HG02623 (cell line): ENCODE data around the gene UCMA.
"Not testable (repeated sequence)": the region's sequence is repeated elsewhere in the genome, so short reads cannot be mapped to it uniquely, and the experiment has no call there.

Experiments used
- ATAC-seq: cut with Tn5 transposase; IDR thresholded peaks from one replicate; pipeline ENCODE4 v1.9.1; 2021; ENCODE audit warnings: moderate library complexity; ENCODE audit not compliant: unreplicated experiment

UCMA gene

GRCh38 chr10:13234736-13235135 is 562 bp upstream of the UCMA start:
- not testable (repeated sequence) for ATAC-seq

GRCh38 chr10:13233358-13233757 is 816 bp downstream of the UCMA start:
- ATAC-seq: no peak

GRCh38 chr10:13231808-13232207 is 2.4 kb downstream of the UCMA start:
- ATAC-seq: no peak

GRCh38 chr10:13231190-13231589 is 3.0 kb downstream of the UCMA start:
- ATAC-seq: no peak

GRCh38 chr10:13227031-13227430 is 7.1 kb downstream of the UCMA start:
- ATAC-seq: no peak

GRCh38 chr10:13225601-13226000 is 8.6 kb downstream of the UCMA start:
- no peak for ATAC-seq

GRCh38 chr10:13224210-13224995 is 9.8 kb downstream of the UCMA start:
- ATAC-seq: no peak

- no peak for ATAC-seq
Observed at GRCh38 chr10:13223241-13223640, 10.9 kb downstream of the UCMA start.

GRCh38 chr10:13222566-13222965 is 11.6 kb downstream of the UCMA start:
- ATAC-seq: no peak

- ATAC-seq: no peak
Observed at GRCh38 chr10:13222151-13222550, 12.0 kb downstream of the UCMA start.

- no peak for ATAC-seq
Observed at GRCh38 chr10:13221572-13221971, 12.6 kb downstream of the UCMA start.

GRCh38 chr10:13219685-13220670 is 14.2 kb downstream of the UCMA start:
- ATAC-seq: no peak

- ATAC-seq: no peak
Observed at GRCh38 chr10:13218878-13219277, 15.3 kb downstream of the UCMA start.

- ATAC-seq: no peak
Observed at GRCh38 chr10:13213163-13213562, 21.0 kb downstream of the UCMA start.

- ATAC-seq: no peak
Observed at GRCh38 chr10:13206546-13207443, 27.4 kb downstream of the UCMA start.

- ATAC-seq: no peak
Observed at GRCh38 chr10:13206091-13206490, 28.1 kb downstream of the UCMA start.

- no peak for ATAC-seq
Observed at GRCh38 chr10:13201132-13201531, 33.0 kb downstream of the UCMA start.

- no peak for ATAC-seq
Observed at GRCh38 chr10:13195016-13195415, 39.2 kb downstream of the UCMA start.

GRCh38 chr10:13193637-13194036 is 40.5 kb downstream of the UCMA start:
- no peak for ATAC-seq

- ATAC-seq: no peak
Observed at GRCh38 chr10:13191362-13191761, 42.8 kb downstream of the UCMA start.

- ATAC-seq: no peak
Observed at GRCh38 chr10:13190816-13191215, 43.4 kb downstream of the UCMA start.
